A673 (cell line): Measurements from ENCODE around the gene MFSD6L.

Source experiments
- CTCF ChIP-seq: fragments of 300-800, 200-600 bp; sonication (generic); conservative IDR thresholded peaks from 2 replicates; pipeline ENCODE4 v1.5.1; 2017; ENCODE audit warnings: low read depth, mild to moderate bottlenecking, antibody characterized with exemption, low read length, moderate library complexity, mixed read lengths
- EZH2 ChIP-seq: fragments of 200-600 bp; sonication (generic); IDR thresholded peaks from 2 replicates; pipeline ENCODE4 v1.6.1; 2017; ENCODE audit warnings: borderline replicate concordance, low read depth, mild to moderate bottlenecking, mixed read lengths, antibody characterized with exemption, low read length; ENCODE audit not compliant: poor library complexity, severe bottlenecking

- TF ChIP-seq CTCF, result no peak
- TF ChIP-seq EZH2, result no peak
Measured at GRCh38 chr17:8844229-8845218, 45.4 kb upstream of the MFSD6L start.
